Epithelial cell of prostate (primary cell): ENCODE data around the gene GPR4.
A peak's percentile ranks its signal among the peaks of the same experiment; 100 is the strongest.

Experiments used
- DNase-seq: peaks from one replicate; pipeline ENCODE4 v3.0.0-alpha.2; 2011; ENCODE audit warnings: low read depth, low spot score
- H3K27ac ChIP-seq: fragments of 450-650 bp; 2 replicates; pipeline ENCODE4 v1.5.1; 2017; ENCODE audit warnings: mild to moderate bottlenecking

The GPR4 gene

GRCh38 chr19:45560038-45560437, 42.0 kb downstream of the GPR4 start:
- H3K27ac ChIP-seq: no peak overlapping the region
- no peak for DNase-seq

GRCh38 chr19:45558399-45558878, 43.6 kb downstream of the GPR4 start:
- no peak overlapping the region for H3K27ac ChIP-seq
- DNase-seq: no peak

DNA sequence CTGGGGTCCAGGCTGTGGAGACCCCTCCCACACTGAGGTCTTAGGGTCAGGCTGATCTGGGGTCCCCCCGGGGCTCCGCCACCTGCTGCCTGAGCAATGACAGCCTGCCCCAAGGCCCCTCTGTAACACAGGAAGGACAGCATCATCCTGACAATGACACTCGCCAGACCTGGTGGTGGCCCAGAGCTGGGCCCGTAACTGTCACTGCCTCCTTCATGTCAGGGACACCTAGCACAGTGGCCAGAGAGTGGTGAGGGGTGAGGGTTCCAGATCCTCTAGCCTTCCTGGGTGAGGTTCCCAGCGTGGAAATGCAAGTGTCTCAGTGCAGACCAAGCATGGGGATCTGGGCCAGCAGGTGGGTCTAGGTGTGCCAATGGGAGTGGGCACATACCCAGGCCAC, 45.2 kb downstream of the GPR4 start:
- no peak overlapping the region for H3K27ac ChIP-seq
- DNase-seq: no peak

GRCh38 chr19:45554481-45554880, 47.5 kb downstream of the GPR4 start:
- no peak for DNase-seq
- H3K27ac ChIP-seq: no peak overlapping the region

DNA sequence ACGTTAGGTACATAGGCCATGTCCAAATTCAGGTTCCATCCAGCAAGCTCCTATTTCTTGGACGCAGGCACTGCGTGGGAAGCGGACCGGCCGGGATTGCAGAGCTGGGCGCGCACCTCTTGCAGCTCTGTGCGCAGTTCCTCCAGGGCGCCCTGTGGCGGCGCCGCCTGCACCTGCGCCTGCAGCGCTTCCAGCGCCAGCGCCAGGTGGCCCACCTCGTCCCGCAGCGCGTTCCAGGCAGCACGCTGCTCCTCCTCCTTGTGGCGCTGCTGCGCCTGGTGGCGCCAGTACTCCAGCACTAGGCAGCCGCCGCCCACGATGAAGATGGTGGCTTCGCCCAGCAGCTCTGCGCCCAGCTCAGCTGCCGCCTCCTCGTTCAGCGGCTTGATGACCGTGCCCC, 48.5 kb downstream of the GPR4 start:
- H3K27ac ChIP-seq: no peak overlapping the region
- no peak for DNase-seq

GRCh38 chr19:45547965-45548609, 53.9 kb downstream of the GPR4 start:
- peak overlapping the region; percentile 52 for H3K27ac ChIP-seq
- DNase-seq: peak; percentile 75

DNA sequence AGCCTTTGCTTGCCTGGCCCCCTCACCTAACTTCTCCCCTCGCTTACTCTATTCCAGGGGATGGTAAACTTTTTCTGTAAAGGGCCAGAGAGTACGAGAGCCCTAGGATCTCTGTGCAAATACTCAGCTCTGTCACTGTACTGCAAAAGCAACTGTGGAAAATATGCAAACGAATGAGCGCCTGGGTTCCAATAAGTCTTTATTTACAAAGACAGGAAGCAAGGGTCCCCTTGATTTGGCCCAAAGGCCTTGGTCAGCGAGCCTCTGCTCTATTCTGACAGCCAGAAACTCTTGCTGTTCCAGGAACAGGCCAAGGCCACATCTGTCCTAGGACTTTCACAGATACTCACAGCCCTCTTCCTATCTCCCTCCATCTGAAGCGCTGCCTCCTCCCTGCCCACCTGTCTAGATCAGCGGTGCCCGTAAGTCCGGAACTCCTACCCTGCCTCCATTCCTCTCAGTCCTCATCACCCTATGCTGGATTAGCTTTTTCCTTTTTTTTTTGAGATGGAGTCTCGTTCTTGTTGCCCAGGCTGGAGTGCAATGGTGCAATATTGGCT, 54.7 kb downstream of the GPR4 start:
- H3K27ac ChIP-seq: no peak overlapping the region
- no peak for DNase-seq

- peak overlapping the region; percentile 13 for H3K27ac ChIP-seq
- peak; percentile 66 for DNase-seq
These were observed 59.8 kb downstream of the GPR4 start for GRCh38 chr19:45542234-45542668.
